ENCODE measurements around the gene KCNC3.

Gene KCNC3

GRCh38 chr19:50329146-50329925 lies at the start of gene KCNC3:
KCNC3 (minus strand) TSS chr19:50329377; CDS start chr19:50329082, 295 bp downstream.
- peak; percentile 100 for DNase-seq

GRCh38 chr19:50378863-50379236 lies 49.7 kb upstream of the KCNC3 start:
- no peak for DNase-seq

GRCh38 chr19:50378169-50378862 lies 49.1 kb upstream of the KCNC3 start:
- no peak for DNase-seq

GRCh38 chr19:50377517-50377916 lies 48.3 kb upstream of the KCNC3 start:
- DNase-seq = no peak

DNA sequence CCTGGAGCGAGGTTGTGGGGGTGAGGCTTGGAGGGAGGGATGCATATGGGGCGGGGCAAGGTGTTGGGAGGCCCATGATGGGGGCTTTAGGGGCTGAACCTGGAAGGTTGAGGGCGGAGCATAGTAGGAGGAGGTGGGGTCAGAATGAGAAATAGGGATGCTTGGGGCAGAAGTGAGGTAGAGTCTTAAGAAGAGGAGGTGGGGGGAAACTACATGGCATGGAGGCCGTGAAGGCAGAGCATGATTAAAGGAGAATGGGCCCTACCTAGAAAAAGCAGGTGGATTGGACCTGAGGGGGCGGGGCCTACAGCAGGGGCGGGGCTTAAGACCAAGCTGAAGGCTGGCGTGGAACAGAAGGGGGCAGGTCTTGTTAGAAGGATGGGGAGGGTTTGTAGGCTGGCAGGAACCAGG lies 47.9 kb upstream of the KCNC3 start:
- DNase-seq = no peak

GRCh38 chr19:50376166-50377050 lies 47.2 kb upstream of the KCNC3 start, which contains the start of gene NR1H2:
NR1H2 (plus strand) TSS chr19:50376457; CDS start chr19:50377606, 1,149 bp downstream.
- peak; percentile 55 to 80 for DNase-seq

- no peak for DNase-seq
Measured at GRCh38 chr19:50371914-50372475, 42.8 kb upstream of the KCNC3 start.

GRCh38 chr19:50368649-50369570 lies 39.7 kb upstream of the KCNC3 start:
- DNase-seq = peak in 1 of 2 experiments; percentile 51

DNA sequence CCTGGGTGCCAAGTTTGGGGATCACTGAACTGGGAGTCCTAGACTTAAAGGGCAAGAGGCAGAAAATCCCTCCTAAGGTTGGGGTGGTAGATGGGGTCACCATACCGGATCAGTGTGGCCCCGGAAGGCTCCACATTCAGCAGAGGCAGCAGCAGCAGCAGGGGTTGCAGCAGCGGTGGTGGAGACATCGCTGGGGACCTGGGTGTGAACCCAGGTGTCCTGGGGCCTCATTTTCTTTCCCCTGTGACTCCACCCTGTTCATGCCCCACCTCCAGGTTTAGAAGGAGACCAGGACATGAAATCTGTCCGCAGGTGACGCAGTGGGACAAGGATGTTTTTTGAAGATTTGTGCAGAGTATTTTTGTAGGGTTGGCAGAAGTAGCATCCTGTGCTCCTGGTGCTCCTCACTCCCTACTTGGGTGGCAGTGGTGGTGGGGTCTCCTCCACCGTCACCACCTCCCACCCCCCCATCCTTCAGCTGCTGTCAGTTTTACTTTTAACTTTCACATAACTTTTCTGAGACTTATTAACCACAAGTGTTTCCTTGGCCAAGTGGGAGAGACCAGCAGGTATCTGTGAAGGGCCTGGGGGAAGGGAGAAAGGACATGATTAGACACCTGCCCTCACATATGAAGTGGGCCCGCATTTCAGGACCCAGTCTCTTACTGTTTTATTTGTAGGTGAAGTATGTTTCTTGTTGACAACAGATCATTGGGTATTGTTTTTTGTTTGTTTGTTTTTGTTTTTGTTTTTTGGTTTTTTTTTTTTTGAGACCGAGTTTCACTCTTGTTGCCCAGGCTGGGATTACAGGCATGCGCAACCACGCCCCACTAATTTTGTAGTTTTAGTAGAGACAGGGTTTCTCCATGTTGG lies 36.5 kb upstream of the KCNC3 start, which contains the start of gene NAPSA:
Gene NAPSA (minus strand): TSS at position 206 of the 873 bp plus-strand sequence. CDS start 18 bp downstream, at position 188.
- no peak for DNase-seq

- DNase-seq = no peak
Measured at GRCh38 chr19:50362656-50363424, 33.7 kb upstream of the KCNC3 start.

GRCh38 chr19:50362030-50362412 lies 32.8 kb upstream of the KCNC3 start:
- no peak for DNase-seq

- no peak for DNase-seq
Measured at GRCh38 chr19:50361290-50362029, 32.3 kb upstream of the KCNC3 start.

DNA sequence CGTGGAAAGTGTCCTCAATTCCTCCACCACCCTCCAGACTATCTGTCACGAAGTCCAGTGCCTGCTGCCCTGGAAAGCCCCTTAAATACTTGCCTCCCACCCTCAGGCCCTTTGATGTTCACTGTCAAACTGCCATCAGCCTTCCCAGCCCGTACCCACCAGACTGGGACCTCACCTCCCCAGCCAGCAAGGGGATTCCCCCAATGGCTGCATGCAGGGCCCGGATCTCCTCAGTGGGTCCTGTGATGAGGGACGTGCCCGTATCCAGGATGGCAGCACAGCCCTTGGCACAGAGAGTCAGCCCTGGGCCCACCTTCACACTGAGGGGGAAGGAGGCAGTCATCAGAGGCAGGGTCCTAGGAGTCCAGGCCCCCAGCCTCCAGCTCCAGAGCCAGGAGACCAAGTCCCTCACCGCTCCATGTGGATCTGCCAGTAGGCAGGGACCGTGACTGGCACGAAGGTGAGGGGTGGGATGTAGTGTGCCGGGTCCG lies 30.2 kb upstream of the KCNC3 start:
- DNase-seq = no peak

- no peak for DNase-seq
Measured at GRCh38 chr19:50358483-50359327, 29.5 kb upstream of the KCNC3 start.

GRCh38 chr19:50357178-50358100 lies 28.3 kb upstream of the KCNC3 start:
- DNase-seq = peak in 1 of 2 experiments; percentile 40

GRCh38 chr19:50356691-50357177 lies 27.6 kb upstream of the KCNC3 start:
- no peak for DNase-seq
